Measurements from ENCODE around the gene RNASE8. TPM values are rescaled to one million over a fixed set of nuclear protein-coding genes. Genes with fewer than 3 reads are reported as not detected.

Gene RNASE8
- total and polyA plus RNA-seq, 2 of the 8 experiments (the other 6 are each of a cell fraction or from before 2014, with no cell fraction given): not detected

- H4K91ac ChIP-seq (replicated peaks; ENCODE audit: insufficient read length, low read length): no peak overlapping the region
- H3K14ac ChIP-seq (ENCODE audit: insufficient read length): no peak overlapping the region
- H2BK12ac ChIP-seq (ENCODE audit: low read depth, low read length): peak overlapping the region; percentile 85
- H3K27me3 ChIP-seq (replicated peaks in 1 of 4; ENCODE audit: control insufficient read depth in 3 of 4, extremely low read depth in 1 of 4, insufficient read depth in 3 of 4, low read length in 3 of 4): peaks cover 2 to 25% (median 22%) of the 10 kb centered on the region in 4 experiments; a peak in 6 of 7 replicates
- no peak overlapping the region for H2BK15ac ChIP-seq (ENCODE audit: low read length)
- no peak overlapping the region for H2AK5ac ChIP-seq (ENCODE audit: low read depth, low read length)
- TF ChIP-seq SAP30 (IDR thresholded peaks at IDR 0.05; ENCODE audit: insufficient read depth, insufficient replicate concordance, low read length): peak; percentile 44
- TF ChIP-seq EZH2 (IDR thresholded peaks at IDR 0.05; ENCODE audit: low read depth, low read length, severe bottlenecking): peak; percentile 6
- TF ChIP-seq SUZ12 (IDR thresholded peaks at IDR 0.05; ENCODE audit: low read length): 0 out of 2 replicates have a peak, but pooled peaks have one; percentile 4
- no peak for TF ChIP-seq PHF8 (conservative IDR thresholded peaks at IDR 0.05; ENCODE audit: low read depth, low read length)
- no peak overlapping the region for H2BK20ac ChIP-seq (ENCODE audit: low read length)
- H3K27ac ChIP-seq (ENCODE audit: low read depth, low read length): no peak overlapping the region
- POLR2A ChIA-PET (ENCODE audit: partially characterized antibody): interaction anchor here (1.0 to 3.4 kb wide), 12 partner anchors 8 to 79 kb away, joined by 3 to 19 read pairs (median 4); partner anchors contain the start of genes ARHGEF40 and RNASE13
- 30% methylated on average over 15 of the region's 17 CpGs; no CpG with 5 or more reads in 1 of the 2 experiments for WGBS, 2 experiments (ENCODE audit: extremely low coverage in 1 of 2, insufficient coverage in 1 of 2, insufficient read length in 1 of 2, insufficient replicate concordance in 2 of 2, low coverage in 1 of 2, low lambda C conversion rate in 2 of 2, missing lambda C conversion rate in 1 of 2)
- DNase-seq (ENCODE audit: low read depth in 1 of 2, low spot score in 2 of 2): no peak
- peaks cover 17% of the 10 kb centered on the region for H3K23me2 ChIP-seq (ENCODE audit: low read depth, low read length)
- no peaks in the 10 kb centered on the region for H4K20me1 ChIP-seq (replicated peaks in 1 of 2; ENCODE audit: control insufficient read depth in 1 of 2, insufficient read depth in 2 of 2, low read length in 2 of 2)
- H3K36me3 ChIP-seq (ENCODE audit: control insufficient read depth in 2 of 4, insufficient read depth in 4 of 4, low read length in 3 of 4): peaks cover 0 to 5% (median under 1%) of the 10 kb centered on the region in 4 experiments; a peak in 3 of 8 replicates
- H3K4me1 ChIP-seq (replicated peaks in 1 of 4; ENCODE audit: control insufficient read depth in 3 of 4, insufficient read depth in 4 of 4, low read length in 3 of 4): peaks cover 4 to 22% (median 14%) of the 10 kb centered on the region in 4 experiments; a peak in 6 of 7 replicates
- H3K23ac ChIP-seq (ENCODE audit: insufficient read length): no peak overlapping the region
- no peak for FAIRE-seq
- no peak overlapping the region for H2BK5ac ChIP-seq (ENCODE audit: low read depth, low read length)
- peak overlapping the region; percentile 55 to 92 (median 70) for H3K4me3 ChIP-seq (ENCODE audit: extremely low read depth in 1 of 4, insufficient read depth in 2 of 4, low read depth in 3 of 4, low read length in 4 of 4)
- no peak overlapping the region for H2AFZ ChIP-seq (ENCODE audit: low read length)
- peak overlapping the region; percentile 39; the same call in 1 of the 2 replicates for H4K8ac ChIP-seq (ENCODE audit: extremely low read depth, insufficient read depth, low read length)
- H3K79me1 ChIP-seq (ENCODE audit: low read depth, low read length): no peaks in the 10 kb centered on the region
- H3K4ac ChIP-seq (replicated peaks; ENCODE audit: insufficient read length, low read depth, low read length): no peak overlapping the region
- H3K9me3 ChIP-seq (ENCODE audit: insufficient read depth in 2 of 2, low read depth in 1 of 2, low read length in 1 of 2): no peaks in the 10 kb centered on the region
- H4K5ac ChIP-seq (ENCODE audit: insufficient read length, low read depth, low read length): no peak overlapping the region
- H3K79me2 ChIP-seq (ENCODE audit: control insufficient read depth in 1 of 2, insufficient read depth in 2 of 2, low read length in 2 of 2): no peaks in the 10 kb centered on the region
- CTCF ChIA-PET (ENCODE audit: partially characterized antibody): interaction anchor here (0.6 to 16.1 kb wide), 13 partner anchors 8 to 576 kb away, joined by 3 to 371 read pairs (median 5); partner anchors contain the start of genes ARHGEF40 and RNASE7
- no peak overlapping the region for H3K56ac ChIP-seq (replicated peaks; ENCODE audit: insufficient read length, low read depth, low read length)
- H3K9ac ChIP-seq (replicated peaks in 1 of 4; ENCODE audit: extremely low read depth in 1 of 4, low read depth in 3 of 4, low read length in 3 of 4): peak overlapping the region in 2 of 4 experiments; percentile 24 to 31; a peak in 1 of 7 replicates
- H3K4me2 ChIP-seq (ENCODE audit: insufficient read depth in 1 of 2, low read depth in 2 of 2, low read length in 2 of 2): peak overlapping the region; percentile 76 to 94
- peak overlapping the region; percentile 95 for H3K18ac ChIP-seq (ENCODE audit: extremely low read depth, low read length)
- H2BK120ac ChIP-seq (replicated peaks; ENCODE audit: low read depth, low read length): no peak overlapping the region
These were observed 33.6 kb upstream of the RNASE8 start for GRCh38 chr14:21023817-21024584.
